ENCODE results near the gene LPO. TPM values are rescaled to one million over a fixed set of nuclear protein-coding genes. Genes with fewer than 3 reads are reported as not detected.

The LPO gene
- total RNA-seq, 1 experiment from 2014 or later, result not detected

- no peak for TF ChIP-seq REST (IDR thresholded peaks at IDR 0.05; ENCODE audit: insufficient read depth in 1 of 2, low read depth in 2 of 2, low read length in 1 of 2)
- TF ChIP-seq CTCF (IDR thresholded peaks at IDR 0.05), result no peak
- TF ChIP-seq SIN3A (IDR thresholded peaks at IDR 0.05; ENCODE audit: borderline replicate concordance, insufficient read depth, low read depth, low read length), result no peak
- no peak for TF ChIP-seq POLR2AphosphoS5 (IDR thresholded peaks at IDR 0.05; ENCODE audit: low read depth, low read length)
- no peak for TF ChIP-seq TCF7L2 (IDR thresholded peaks at IDR 0.05; ENCODE audit: low read depth, low read length)
- Histone ChIP-seq H3K9me3 (ENCODE audit: control insufficient read depth, insufficient read depth, low read depth, low read length) (no peaks in the 10 kb centered on the region), H3K4me3 (ENCODE audit: low read depth in 2 of 2, low read length in 2 of 2) (no peak overlapping the region), H3K27me3 (ENCODE audit: control insufficient read depth, insufficient read depth, low read length) (no peaks in the 10 kb centered on the region), H3K36me3 (ENCODE audit: control insufficient read depth, insufficient read depth, low read length) (no peaks in the 10 kb centered on the region), H3K4me1 (ENCODE audit: control insufficient read depth, insufficient read depth, low read length) (no peaks in the 10 kb centered on the region), H3K27ac (ENCODE audit: low read length) (no peak overlapping the region)
- ChIA-PET CTCF (no interaction called here), POLR2A (interaction anchor here (0.5 kb wide), 1 partner anchor 1036 kb away, joined by 3 read pairs; no protein-coding TSS in a partner anchor)
- intact Hi-C loops (cut with micrococcal nuclease; ENCODE audit: unreplicated experiment), result no loop called here
- ATAC-seq, result no peak
- in situ Hi-C loops (cut with HindIII; ENCODE audit: low pct_unique_long_range_greater_than_20kb, low sequenced_read_pairs), result no loop called here
- BruUV-seq (replicated peaks), result no TSS peak
- no peak for DNase-seq (ENCODE audit: low read depth, low spot score)
These were observed 41.5 kb downstream of the LPO start for GRCh38 chr17:58279736-58280479.

- H3K4me1 ChIP-seq (ENCODE audit: control insufficient read depth, insufficient read depth, low read length), result no peaks in the 10 kb centered on the region
- BruUV-seq (replicated peaks), result no TSS peak
- H3K36me3 ChIP-seq (ENCODE audit: control insufficient read depth, insufficient read depth, low read length), result no peaks in the 10 kb centered on the region
- intact Hi-C loops (cut with micrococcal nuclease; ENCODE audit: unreplicated experiment) (no loop called here), in situ Hi-C loops (cut with HindIII; ENCODE audit: low pct_unique_long_range_greater_than_20kb, low sequenced_read_pairs) (no loop called here)
- TF ChIP-seq POLR2AphosphoS5 (IDR thresholded peaks at IDR 0.05; ENCODE audit: low read depth, low read length) (no peak), REST (IDR thresholded peaks at IDR 0.05; ENCODE audit: insufficient read depth in 1 of 2, low read depth in 2 of 2, low read length in 1 of 2) (no peak), TCF7L2 (IDR thresholded peaks at IDR 0.05; ENCODE audit: low read depth, low read length) (no peak)
- no peaks in the 10 kb centered on the region for H3K9me3 ChIP-seq (ENCODE audit: control insufficient read depth, insufficient read depth, low read depth, low read length)
- POLR2A ChIA-PET, result no interaction called here
- CTCF ChIA-PET, result no interaction called here
- DNase-seq (ENCODE audit: low read depth, low spot score) (no peak), ATAC-seq (no peak)
- no peak within 1 kb of the TSS for H3K27ac ChIP-seq (ENCODE audit: low read length)
- no peaks in the 10 kb centered on the region for H3K27me3 ChIP-seq (ENCODE audit: control insufficient read depth, insufficient read depth, low read length)
- no peak within 1 kb of the TSS for H3K4me3 ChIP-seq (ENCODE audit: low read depth in 2 of 2, low read length in 2 of 2)
These were observed 42.3 kb downstream of the LPO start, which contains the start of gene MPO for GRCh38 chr17:58280480-58281217. TSS of gene MPO (minus strand) at chr17:58280935. CDS start at chr17:58280758, 177 bp downstream.

Data from Panc1 (cell line).